OCI-LY3 (cell line): ENCODE measurements around the gene DAGLA.

ENCODE experiments used
- EZH2phosphoT487 ChIP-seq: fragments of 200-600 bp; shearing (Covaris generic); IDR thresholded peaks from 2 replicates; pipeline ENCODE4 v1.6.1; 2018; ENCODE audit warnings: antibody characterized with exemption, mixed run types, low read depth
- TF ChIP-seq, protein P1 (sequence below): fragments of 200-600, 300-600 bp; sonication (generic); IDR thresholded peaks from 2 replicates; pipeline ENCODE4 v1.5.1; 2014; ENCODE audit warnings: antibody characterized with exemption, low read length, low read depth

DNA sequence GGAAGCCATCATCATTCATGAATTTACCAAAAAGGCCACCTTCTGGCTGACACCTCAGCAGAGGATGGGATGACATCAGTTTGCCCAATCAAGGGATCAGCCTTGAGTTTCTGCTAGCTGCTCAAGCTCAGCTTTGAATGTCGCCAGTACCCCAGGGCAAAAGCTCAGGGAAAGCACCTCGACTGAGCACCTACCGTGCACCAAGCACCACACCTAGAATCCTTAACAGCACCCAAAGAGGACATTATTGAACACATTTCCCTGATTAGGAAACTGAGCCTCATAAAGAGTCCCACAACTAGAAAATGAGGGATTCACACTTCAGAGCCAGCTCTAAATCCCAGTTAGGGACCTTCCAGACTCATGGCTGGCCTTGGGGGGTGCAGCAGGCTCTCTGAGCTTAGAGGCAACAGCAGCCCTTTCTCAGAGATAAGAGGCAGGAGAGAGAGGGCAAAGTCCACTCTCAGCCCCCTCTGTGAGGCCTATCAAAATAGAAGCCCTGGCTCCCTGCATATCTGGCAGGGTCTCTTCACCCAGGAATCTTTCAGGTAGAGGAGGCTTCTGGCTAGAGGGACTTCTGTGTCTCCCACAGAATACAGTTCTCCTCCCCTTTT is 13.4 kb upstream of the DAGLA start:
- TF ChIP-seq, protein P1, sequence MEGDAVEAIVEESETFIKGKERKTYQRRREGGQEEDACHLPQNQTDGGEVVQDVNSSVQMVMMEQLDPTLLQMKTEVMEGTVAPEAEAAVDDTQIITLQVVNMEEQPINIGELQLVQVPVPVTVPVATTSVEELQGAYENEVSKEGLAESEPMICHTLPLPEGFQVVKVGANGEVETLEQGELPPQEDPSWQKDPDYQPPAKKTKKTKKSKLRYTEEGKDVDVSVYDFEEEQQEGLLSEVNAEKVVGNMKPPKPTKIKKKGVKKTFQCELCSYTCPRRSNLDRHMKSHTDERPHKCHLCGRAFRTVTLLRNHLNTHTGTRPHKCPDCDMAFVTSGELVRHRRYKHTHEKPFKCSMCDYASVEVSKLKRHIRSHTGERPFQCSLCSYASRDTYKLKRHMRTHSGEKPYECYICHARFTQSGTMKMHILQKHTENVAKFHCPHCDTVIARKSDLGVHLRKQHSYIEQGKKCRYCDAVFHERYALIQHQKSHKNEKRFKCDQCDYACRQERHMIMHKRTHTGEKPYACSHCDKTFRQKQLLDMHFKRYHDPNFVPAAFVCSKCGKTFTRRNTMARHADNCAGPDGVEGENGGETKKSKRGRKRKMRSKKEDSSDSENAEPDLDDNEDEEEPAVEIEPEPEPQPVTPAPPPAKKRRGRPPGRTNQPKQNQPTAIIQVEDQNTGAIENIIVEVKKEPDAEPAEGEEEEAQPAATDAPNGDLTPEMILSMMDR = no peak
- no peak for TF ChIP-seq EZH2phosphoT487
